Left lung (tissue), 10 donors: ENCODE data around the gene APOA4. TPM values are rescaled to one million over a fixed set of nuclear protein-coding genes. Genes with fewer than 3 reads are reported as not detected.

Experiments
- ATAC-seq: fragments of 200-7000 bp; cut with Tn5 transposase; one replicate; pipeline ENCODE4 v1.9.1; 2020; ENCODE audit warnings: moderate library complexity
- DNase-seq, 4 donors: peaks; one replicate each; pipeline ENCODE4 v3.0.0-alpha.2; 2013 to 2020
- H3K27ac ChIP-seq, 2 donors: fragments of 200-600 bp; sonication (generic) in 1 of 2; one replicate each; pipeline versions ENCODE4 v1.5.0 to v1.8.0; 2020 to 2021
- H3K27me3 ChIP-seq, 2 donors: fragments of 200-600 bp; sonication (generic) in 1 of 2; one replicate each; pipeline versions ENCODE4 v1.5.0 to v1.8.0; 2020 to 2021
- H3K36me3 ChIP-seq, 2 donors: fragments of 200-600 bp; sonication (generic) in 1 of 2; one replicate each; pipeline versions ENCODE4 v1.5.0 to v1.8.0; 2020 to 2021
- H3K4me1 ChIP-seq, 2 donors: fragments of 200-600 bp; one replicate each; pipeline ENCODE4 v1.8.0; 2021
- H3K4me3 ChIP-seq, 2 donors: fragments of 200-600 bp; sonication (generic) in 1 of 2; one replicate each; pipeline versions ENCODE4 v1.5.0 to v1.8.0; 2020 to 2021; ENCODE audit warnings: mild to moderate bottlenecking in 1 of 2
- H3K9me3 ChIP-seq, 2 donors: fragments of 200-600 bp; sonication (generic) in 1 of 2; one replicate each; pipeline versions ENCODE4 v1.5.0 to v1.8.0; 2020 to 2021
- CTCF ChIP-seq, 2 donors: fragments of 200-600 bp; sonication (generic) in 1 of 2; IDR thresholded peaks; one replicate each; pipeline versions ENCODE4 v1.5.0 to v1.8.0; 2021; ENCODE audit warnings: antibody characterized with exemption in 2 of 2
- intact Hi-C, 2 donors: fragments of 100-400 bp; cut with DNase I; formaldehyde crosslinking; loops; one replicate each; pipeline versions ENCODE4 v1.11.2 to v1.14.2; 2022
- polyA plus RNA-seq, 6 donors: library from polyadenylated mRNA; unstranded; fragments of 120-200 nt; gene quantifications; one replicate each; pipeline ENCODE4 v1.2.1, GENCODE V29; 2013; ENCODE audit not compliant: insufficient read length in 6 of 6
- total RNA-seq, 2 donors: library from RNA; stranded (reverse); fragmentation: NEBNext Ultra II Directional; extraction: Animal tissue kit (Norgen Biotek cat#: 25700); gene quantifications; one replicate each; pipeline ENCODE4 v1.2.1, GENCODE V29; 2021
- donor health status: DM: no; HTN: yes; CAD: no.
- donor health status: DM: no; HTN: no; CAD: no.

Gene APOA4
- total and polyA plus RNA-seq, 8 donors, result not detected

- TF ChIP-seq CTCF (IDR thresholded peaks at IDR 0.05), result peak in 1 of 2 donors; percentile 23
- H3K27ac ChIP-seq, result peak within 1 kb of the TSS; percentile 82 to 85
- DNase-seq, result peak; percentile 80 to 97 (median 88)
- H3K36me3 ChIP-seq, result peaks cover 0 to 36% of the 10 kb centered on the region in 2 donors
- peak within 1 kb of the TSS; percentile 71 to 100 for H3K4me3 ChIP-seq
- intact Hi-C loops, result no loop called here
- H3K4me1 ChIP-seq, result peaks cover 13 to 30% of the 10 kb centered on the region in 2 donors
- H3K27me3 ChIP-seq, result no peaks in the 10 kb centered on the region
- H3K9me3 ChIP-seq, result no peaks in the 10 kb centered on the region
- peak; percentile 92 for ATAC-seq
Observed at GRCh38 chr11:116787786-116788486, 35.2 kb downstream of the APOA4 start, which contains the start of gene ZPR1. TSS of gene ZPR1 (minus strand) at chr11:116788023. CDS start at chr11:116787990, 33 bp downstream.

- Histone ChIP-seq H3K27me3 (no peaks in the 10 kb centered on the region), H3K4me1 (peaks cover 13 to 30% of the 10 kb centered on the region in 2 donors), H3K4me3 (peak overlapping the region; percentile 71 to 100), H3K36me3 (peaks cover 0 to 41% of the 10 kb centered on the region in 2 donors), H3K9me3 (no peaks in the 10 kb centered on the region), H3K27ac (peak overlapping the region; percentile 82 to 85)
- ATAC-seq, result no peak
- TF ChIP-seq CTCF (IDR thresholded peaks at IDR 0.05), result no peak
- DNase-seq, result no peak
- intact Hi-C loops, result no loop called here
Observed at GRCh38 chr11:116787436-116787785, 35.7 kb downstream of the APOA4 start.

- Histone ChIP-seq H3K27ac (no peak overlapping the region), H3K27me3 (no peaks in the 10 kb centered on the region), H3K9me3 (no peaks in the 10 kb centered on the region), H3K4me3 (peak overlapping the region; percentile 71 to 100), H3K4me1 (peaks cover 13 to 30% of the 10 kb centered on the region in 2 donors), H3K36me3 (peaks cover 0 to 46% of the 10 kb centered on the region in 2 donors)
- no peak for ATAC-seq
- intact Hi-C loops, result no loop called here
- TF ChIP-seq CTCF (IDR thresholded peaks at IDR 0.05), result no peak
- DNase-seq, result no peak
Observed at GRCh38 chr11:116786966-116787365, 36.1 kb downstream of the APOA4 start.

GRCh38 chr11:116786326-116786725 lies 36.8 kb downstream of the APOA4 start:
- H3K27me3 ChIP-seq, result no peaks in the 10 kb centered on the region
- intact Hi-C loops, result no loop called here
- peaks cover 0 to 52% of the 10 kb centered on the region in 2 donors for H3K36me3 ChIP-seq
- peaks cover 10 to 24% of the 10 kb centered on the region in 2 donors for H3K4me1 ChIP-seq
- H3K27ac ChIP-seq, result no peak overlapping the region
- no peaks in the 10 kb centered on the region for H3K9me3 ChIP-seq
- DNase-seq (no peak), ATAC-seq (no peak)
- TF ChIP-seq CTCF (IDR thresholded peaks at IDR 0.05), result no peak
- peak overlapping the region in 1 of 2 donors; percentile 71 for H3K4me3 ChIP-seq

- H3K4me3 ChIP-seq, result no peak overlapping the region
- H3K27me3 ChIP-seq, result no peaks in the 10 kb centered on the region
- peaks cover 7 to 18% of the 10 kb centered on the region in 2 donors for H3K4me1 ChIP-seq
- no peak for DNase-seq
- TF ChIP-seq CTCF (IDR thresholded peaks at IDR 0.05), result no peak
- ATAC-seq, result no peak
- intact Hi-C loops, result no loop called here
- no peaks in the 10 kb centered on the region for H3K9me3 ChIP-seq
- peaks cover 0 to 88% of the 10 kb centered on the region in 2 donors for H3K36me3 ChIP-seq
- H3K27ac ChIP-seq, result no peak overlapping the region
Observed at GRCh38 chr11:116782728-116783127, 40.4 kb downstream of the APOA4 start.
